ENCODE data around the gene SOST.

DNA sequence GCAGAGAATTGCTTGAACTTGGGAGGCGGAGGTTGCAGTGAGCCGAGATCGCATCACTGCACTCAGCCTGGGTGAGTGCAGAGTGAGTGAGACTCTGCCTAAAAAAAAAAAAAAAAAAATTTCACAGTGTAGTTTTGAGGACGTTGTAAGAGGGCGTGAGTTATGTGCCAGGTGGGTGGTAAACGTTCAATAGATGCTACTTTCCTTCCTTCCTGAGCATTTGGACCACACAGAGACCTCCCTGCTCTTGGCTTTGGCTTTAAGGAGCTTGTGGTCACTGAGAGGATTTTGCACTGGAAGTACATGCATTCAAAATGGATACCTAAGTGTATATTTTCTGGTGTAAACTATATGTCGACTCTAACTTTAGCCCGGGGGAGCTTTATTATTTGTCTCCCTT lies 30.5 kb downstream of the SOST start:
- TF ChIP-seq, protein P1, sequence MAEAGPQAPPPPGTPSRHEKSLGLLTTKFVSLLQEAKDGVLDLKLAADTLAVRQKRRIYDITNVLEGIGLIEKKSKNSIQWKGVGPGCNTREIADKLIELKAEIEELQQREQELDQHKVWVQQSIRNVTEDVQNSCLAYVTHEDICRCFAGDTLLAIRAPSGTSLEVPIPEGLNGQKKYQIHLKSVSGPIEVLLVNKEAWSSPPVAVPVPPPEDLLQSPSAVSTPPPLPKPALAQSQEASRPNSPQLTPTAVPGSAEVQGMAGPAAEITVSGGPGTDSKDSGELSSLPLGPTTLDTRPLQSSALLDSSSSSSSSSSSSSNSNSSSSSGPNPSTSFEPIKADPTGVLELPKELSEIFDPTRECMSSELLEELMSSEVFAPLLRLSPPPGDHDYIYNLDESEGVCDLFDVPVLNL (CRISPR knock-in tag; IDR thresholded peaks at IDR 0.05; ENCODE audit: borderline replicate concordance, low read depth), result no peak
- TF ChIP-seq, protein P2, sequence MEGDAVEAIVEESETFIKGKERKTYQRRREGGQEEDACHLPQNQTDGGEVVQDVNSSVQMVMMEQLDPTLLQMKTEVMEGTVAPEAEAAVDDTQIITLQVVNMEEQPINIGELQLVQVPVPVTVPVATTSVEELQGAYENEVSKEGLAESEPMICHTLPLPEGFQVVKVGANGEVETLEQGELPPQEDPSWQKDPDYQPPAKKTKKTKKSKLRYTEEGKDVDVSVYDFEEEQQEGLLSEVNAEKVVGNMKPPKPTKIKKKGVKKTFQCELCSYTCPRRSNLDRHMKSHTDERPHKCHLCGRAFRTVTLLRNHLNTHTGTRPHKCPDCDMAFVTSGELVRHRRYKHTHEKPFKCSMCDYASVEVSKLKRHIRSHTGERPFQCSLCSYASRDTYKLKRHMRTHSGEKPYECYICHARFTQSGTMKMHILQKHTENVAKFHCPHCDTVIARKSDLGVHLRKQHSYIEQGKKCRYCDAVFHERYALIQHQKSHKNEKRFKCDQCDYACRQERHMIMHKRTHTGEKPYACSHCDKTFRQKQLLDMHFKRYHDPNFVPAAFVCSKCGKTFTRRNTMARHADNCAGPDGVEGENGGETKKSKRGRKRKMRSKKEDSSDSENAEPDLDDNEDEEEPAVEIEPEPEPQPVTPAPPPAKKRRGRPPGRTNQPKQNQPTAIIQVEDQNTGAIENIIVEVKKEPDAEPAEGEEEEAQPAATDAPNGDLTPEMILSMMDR (IDR thresholded peaks at IDR 0.05), result no peak
- TF ChIP-seq, protein P3, sequence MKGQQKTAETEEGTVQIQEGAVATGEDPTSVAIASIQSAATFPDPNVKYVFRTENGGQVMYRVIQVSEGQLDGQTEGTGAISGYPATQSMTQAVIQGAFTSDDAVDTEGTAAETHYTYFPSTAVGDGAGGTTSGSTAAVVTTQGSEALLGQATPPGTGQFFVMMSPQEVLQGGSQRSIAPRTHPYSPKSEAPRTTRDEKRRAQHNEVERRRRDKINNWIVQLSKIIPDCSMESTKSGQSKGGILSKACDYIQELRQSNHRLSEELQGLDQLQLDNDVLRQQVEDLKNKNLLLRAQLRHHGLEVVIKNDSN (CRISPR knock-in tag; IDR thresholded peaks at IDR 0.05), result no peak
- TF ChIP-seq PRRX2 (CRISPR knock-in tag; IDR thresholded peaks at IDR 0.05) (no peak), ZNF317 (CRISPR knock-in tag; IDR thresholded peaks at IDR 0.05; ENCODE audit: borderline replicate concordance, low read depth) (no peak), FOXJ3 (CRISPR knock-in tag; IDR thresholded peaks at IDR 0.05; ENCODE audit: borderline replicate concordance) (no peak), AFF4 (CRISPR knock-in tag; IDR thresholded peaks at IDR 0.05; ENCODE audit: borderline replicate concordance) (no peak), USF2 (CRISPR knock-in tag; IDR thresholded peaks at IDR 0.05) (no peak), ELF4 (CRISPR knock-in tag; IDR thresholded peaks at IDR 0.05; ENCODE audit: low read depth) (no peak)
- TF ChIP-seq, protein P4, sequence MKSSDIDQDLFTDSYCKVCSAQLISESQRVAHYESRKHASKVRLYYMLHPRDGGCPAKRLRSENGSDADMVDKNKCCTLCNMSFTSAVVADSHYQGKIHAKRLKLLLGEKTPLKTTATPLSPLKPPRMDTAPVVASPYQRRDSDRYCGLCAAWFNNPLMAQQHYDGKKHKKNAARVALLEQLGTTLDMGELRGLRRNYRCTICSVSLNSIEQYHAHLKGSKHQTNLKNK (CRISPR knock-in tag; IDR thresholded peaks at IDR 0.05), result no peak

All from WTC11 (cell line).